HEK293 (cell line): ENCODE measurements around the gene PRC1.

Experiments
- KLF1 ChIP-seq: fragments of 450-650 bp; formaldehyde crosslinking; IDR thresholded peaks from 2 replicates; pipeline ENCODE4 v1.5.1; 2016; ENCODE audit warnings: missing biosample characterization, missing genetic modification characterization
- OVOL3 ChIP-seq: fragments of 450-650 bp; formaldehyde crosslinking; IDR thresholded peaks from 2 replicates; pipeline ENCODE4 v1.5.1; 2016; ENCODE audit warnings: missing biosample characterization, missing genetic modification characterization
- REPIN1 ChIP-seq: fragments of 450-650 bp; formaldehyde crosslinking; IDR thresholded peaks from 2 replicates; pipeline ENCODE4 v1.5.1; 2017; ENCODE audit warnings: missing biosample characterization, missing genetic modification characterization, low read depth
- SETDB1 ChIP-seq: IDR thresholded peaks from one replicate; pipeline ENCODE4 v1.6.1; 2017; ENCODE audit warnings: mild to moderate bottlenecking, low read length, moderate library complexity, mixed read lengths; ENCODE audit not compliant: insufficient read length
- ZFP37 ChIP-seq: fragments of 450-650 bp; formaldehyde crosslinking; IDR thresholded peaks from 2 replicates; pipeline ENCODE4 v1.5.1; 2016; ENCODE audit warnings: missing biosample characterization, missing genetic modification characterization
- ZNF121 ChIP-seq: fragments of 450-650 bp; formaldehyde crosslinking; IDR thresholded peaks from 2 replicates; pipeline ENCODE4 v1.5.1; 2016; ENCODE audit warnings: missing biosample characterization, missing genetic modification characterization
- ZNF776 ChIP-seq: fragments of 450-650 bp; formaldehyde crosslinking; IDR thresholded peaks from 2 replicates; pipeline ENCODE4 v1.5.0; 2017; ENCODE audit warnings: missing biosample characterization, missing genetic modification characterization, borderline replicate concordance
- TF ChIP-seq, protein P1 (sequence below): fragments of 450-650 bp; formaldehyde crosslinking; IDR thresholded peaks from 2 replicates; pipeline ENCODE4 v1.5.1; 2016; ENCODE audit warnings: missing biosample characterization, missing genetic modification characterization

GRCh38 chr15:91043202-91043874 lies 49.0 kb upstream of the PRC1 start:
- TF ChIP-seq SETDB1 (no peak), ZNF121 (tag by site-specific recombination) (no peak), KLF1 (no peak), OVOL3 (tag by site-specific recombination) (no peak), ZFP37 (tag by site-specific recombination) (no peak), ZNF776 (no peak), REPIN1 (tag by site-specific recombination) (no peak)
- TF ChIP-seq, protein P1, sequence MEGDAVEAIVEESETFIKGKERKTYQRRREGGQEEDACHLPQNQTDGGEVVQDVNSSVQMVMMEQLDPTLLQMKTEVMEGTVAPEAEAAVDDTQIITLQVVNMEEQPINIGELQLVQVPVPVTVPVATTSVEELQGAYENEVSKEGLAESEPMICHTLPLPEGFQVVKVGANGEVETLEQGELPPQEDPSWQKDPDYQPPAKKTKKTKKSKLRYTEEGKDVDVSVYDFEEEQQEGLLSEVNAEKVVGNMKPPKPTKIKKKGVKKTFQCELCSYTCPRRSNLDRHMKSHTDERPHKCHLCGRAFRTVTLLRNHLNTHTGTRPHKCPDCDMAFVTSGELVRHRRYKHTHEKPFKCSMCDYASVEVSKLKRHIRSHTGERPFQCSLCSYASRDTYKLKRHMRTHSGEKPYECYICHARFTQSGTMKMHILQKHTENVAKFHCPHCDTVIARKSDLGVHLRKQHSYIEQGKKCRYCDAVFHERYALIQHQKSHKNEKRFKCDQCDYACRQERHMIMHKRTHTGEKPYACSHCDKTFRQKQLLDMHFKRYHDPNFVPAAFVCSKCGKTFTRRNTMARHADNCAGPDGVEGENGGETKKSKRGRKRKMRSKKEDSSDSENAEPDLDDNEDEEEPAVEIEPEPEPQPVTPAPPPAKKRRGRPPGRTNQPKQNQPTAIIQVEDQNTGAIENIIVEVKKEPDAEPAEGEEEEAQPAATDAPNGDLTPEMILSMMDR (tag by site-specific recombination) = no peak
